IPS-20b (cell line): ENCODE results near the gene KLC1.
"Not testable (repeated sequence)": the region's sequence is repeated elsewhere in the genome, so short reads cannot be mapped to it uniquely, and the experiment has no call there.

ENCODE experiments used
- H3K27ac ChIP-seq: one replicate; pipeline ENCODE4 v1.5.1; 2013; ENCODE audit warnings: low read length
- H3K27me3 ChIP-seq: 2 replicates; pipeline ENCODE4 v1.6.1; 2013; ENCODE audit warnings: mild to moderate bottlenecking, low read length, inconsistent platforms; ENCODE audit not compliant: insufficient read depth
- H3K36me3 ChIP-seq: 2 replicates; pipeline ENCODE4 v1.6.1; 2013; ENCODE audit warnings: low read depth, mild to moderate bottlenecking, inconsistent platforms, low read length, moderate library complexity; ENCODE audit not compliant: insufficient read depth
- H3K4me1 ChIP-seq: 2 replicates; pipeline ENCODE4 v1.6.1; 2013; ENCODE audit warnings: mild to moderate bottlenecking, control low read depth, inconsistent platforms, low read length, moderate library complexity; ENCODE audit not compliant: insufficient read depth
- H3K4me3 ChIP-seq: 2 replicates; pipeline ENCODE4 v1.5.1; 2013; ENCODE audit warnings: mild to moderate bottlenecking, low read length, inconsistent platforms
- H3K9ac ChIP-seq: 2 replicates; pipeline ENCODE4 v1.6.1; 2013; ENCODE audit warnings: low read depth, mild to moderate bottlenecking, inconsistent platforms, low read length, moderate library complexity
- H3K9me3 ChIP-seq: 2 replicates; pipeline ENCODE4 v1.6.1; 2013; ENCODE audit warnings: mild to moderate bottlenecking, low read depth, low read length, inconsistent platforms; ENCODE audit not compliant: insufficient read depth

Gene KLC1

GRCh38 chr14:103684871-103685270 is 55.9 kb downstream of the KLC1 start:
- Histone ChIP-seq H3K36me3 (peaks cover 89% of the 10 kb centered on the region), H3K9me3 (no peaks in the 10 kb centered on the region), H3K9ac (no peak overlapping the region), H3K4me1 (0 out of 2 replicates have a peak, but pooled peaks cover 2% of the 10 kb centered on the region), H3K27me3 (no peaks in the 10 kb centered on the region), H3K27ac (no peak overlapping the region), H3K4me3 (no peak overlapping the region)

GRCh38 chr14:103685276-103686211 is 56.5 kb downstream of the KLC1 start:
- H3K4me1 ChIP-seq = 0 out of 2 replicates have a peak, but pooled peaks cover 2% of the 10 kb centered on the region
- no peaks in the 10 kb centered on the region for H3K27me3 ChIP-seq
- no peaks in the 10 kb centered on the region for H3K9me3 ChIP-seq
- no peak overlapping the region for H3K4me3 ChIP-seq
- H3K9ac ChIP-seq = no peak overlapping the region
- H3K36me3 ChIP-seq = peaks cover 87% of the 10 kb centered on the region
- H3K27ac ChIP-seq = no peak overlapping the region

- Histone ChIP-seq H3K9ac (no peak overlapping the region), H3K9me3 (no peaks in the 10 kb centered on the region), H3K4me1 (0 out of 2 replicates have a peak, but pooled peaks cover 2% of the 10 kb centered on the region), H3K27ac (no peak overlapping the region), H3K36me3 (peaks cover 78% of the 10 kb centered on the region), H3K27me3 (no peaks in the 10 kb centered on the region), H3K4me3 (no peak overlapping the region)
Measured at GRCh38 chr14:103686831-103687485, 57.9 kb downstream of the KLC1 start.

- peaks cover 84% of the 10 kb centered on the region for H3K36me3 ChIP-seq
Measured at GRCh38 chr14:103687712-103688111, 58.7 kb downstream of the KLC1 start.

GRCh38 chr14:103688441-103688840 is 59.4 kb downstream of the KLC1 start:
- Histone ChIP-seq H3K9me3 (no peaks in the 10 kb centered on the region), H3K27ac (no peak overlapping the region), H3K9ac (no peak overlapping the region), H3K4me1 (0 out of 2 replicates have a peak, but pooled peaks cover 2% of the 10 kb centered on the region), H3K4me3 (no peak overlapping the region), H3K36me3 (peaks cover 84% of the 10 kb centered on the region), H3K27me3 (no peaks in the 10 kb centered on the region)

More at GRCh38 chr14:103687712-103688111, 58.7 kb downstream of the KLC1 start:
- no peaks in the 10 kb centered on the region for H3K27me3 ChIP-seq
- H3K27ac ChIP-seq = no peak overlapping the region
- H3K9ac ChIP-seq = no peak overlapping the region
- 0 out of 2 replicates have a peak, but pooled peaks cover 2% of the 10 kb centered on the region for H3K4me1 ChIP-seq
- H3K9me3 ChIP-seq = no peaks in the 10 kb centered on the region
- no peak overlapping the region for H3K4me3 ChIP-seq

GRCh38 chr14:103688906-103689902 is 60.2 kb downstream of the KLC1 start:
- no peaks in the 10 kb centered on the region for H3K27me3 ChIP-seq
- no peaks in the 10 kb centered on the region for H3K9me3 ChIP-seq
- H3K4me3 ChIP-seq = no peak overlapping the region
- 0 out of 2 replicates have a peak, but pooled peaks cover 2% of the 10 kb centered on the region for H3K4me1 ChIP-seq
- H3K9ac ChIP-seq = no peak overlapping the region
- no peak overlapping the region for H3K27ac ChIP-seq
- H3K36me3 ChIP-seq = peaks cover 84% of the 10 kb centered on the region

- no peaks in the 10 kb centered on the region for H3K9me3 ChIP-seq
- no peak overlapping the region for H3K9ac ChIP-seq
- no peak overlapping the region for H3K4me3 ChIP-seq
- H3K27me3 ChIP-seq = no peaks in the 10 kb centered on the region
- H3K27ac ChIP-seq = no peak overlapping the region
- H3K4me1 ChIP-seq = 0 out of 2 replicates have a peak, but pooled peaks cover 2% of the 10 kb centered on the region
- H3K36me3 ChIP-seq = peaks cover 81% of the 10 kb centered on the region
Measured at GRCh38 chr14:103690332-103690731, 61.3 kb downstream of the KLC1 start.

GRCh38 chr14:103691655-103692054 is 62.6 kb downstream of the KLC1 start:
- not testable (repeated sequence) for H3K9ac ChIP-seq, H3K9me3 ChIP-seq, H3K4me3 ChIP-seq, H3K4me1 ChIP-seq, H3K27ac ChIP-seq, H3K27me3 ChIP-seq
- peaks cover 78% of the 10 kb centered on the region for H3K36me3 ChIP-seq

GRCh38 chr14:103692159-103692558 is 63.1 kb downstream of the KLC1 start:
- Histone ChIP-seq H3K27ac (no peak overlapping the region), H3K4me3 (no peak overlapping the region), H3K27me3 (no peaks in the 10 kb centered on the region), H3K36me3 (peaks cover 73% of the 10 kb centered on the region), H3K9ac (no peak overlapping the region), H3K4me1 (0 out of 2 replicates have a peak, but pooled peaks cover 2% of the 10 kb centered on the region), H3K9me3 (no peaks in the 10 kb centered on the region)

- Histone ChIP-seq H3K27me3 (no peaks in the 10 kb centered on the region), H3K4me3 (no peak overlapping the region), H3K9ac (no peak overlapping the region), H3K9me3 (no peaks in the 10 kb centered on the region), H3K4me1 (0 out of 2 replicates have a peak, but pooled peaks cover 2% of the 10 kb centered on the region), H3K36me3 (peaks cover 75% of the 10 kb centered on the region), H3K27ac (no peak overlapping the region)
Measured at GRCh38 chr14:103692871-103693270, 63.9 kb downstream of the KLC1 start.

GRCh38 chr14:103693515-103693914 is 64.5 kb downstream of the KLC1 start:
- H3K9ac ChIP-seq = no peak overlapping the region
- H3K9me3 ChIP-seq = no peaks in the 10 kb centered on the region
- 0 out of 2 replicates have a peak, but pooled peaks cover 2% of the 10 kb centered on the region for H3K4me1 ChIP-seq
- no peak overlapping the region for H3K27ac ChIP-seq
- no peaks in the 10 kb centered on the region for H3K27me3 ChIP-seq
- H3K4me3 ChIP-seq = no peak overlapping the region
- H3K36me3 ChIP-seq = peaks cover 75% of the 10 kb centered on the region
